H1 (cell line): ENCODE measurements around the gene CNGA2. TPM values are rescaled to one million over a fixed set of nuclear protein-coding genes. Genes with fewer than 3 reads are reported as not detected.

Source experiments
- CTCF ChIA-PET: fragments of 300-600 bp; sonication (Branson Sonifier 250); formaldehyde crosslinking; loops from one replicate; lab custom pipeline; 2021; ENCODE audit not compliant: partially characterized antibody; lab: Charles Lee
- POLR2A ChIA-PET: fragments of 300-600 bp; sonication (Branson Sonifier 250); formaldehyde crosslinking; loops from one replicate; lab custom pipeline; 2021; ENCODE audit warnings: inconsistent platforms; ENCODE audit not compliant: partially characterized antibody; lab: Charles Lee
- DNase-seq, 2 experiments: peaks; one replicate each; pipeline versions ENCODE4 v3.0.0 to v3.0.0-alpha.2; 2010 to 2022; ENCODE audit warnings: low spot score in 2 of 2, low read depth in 1 of 2, mixed read lengths in 1 of 2
- FAIRE-seq: peaks from 2 replicates; lab custom pipeline; 2011; peaks lifted over from hg19 to GRCh38; lab: Jason Lieb, UNC
- H2AFZ ChIP-seq: 2 replicates; pipeline ENCODE4 v1.8.1; 2012; ENCODE audit warnings: low read length, inconsistent platforms
- H2AK5ac ChIP-seq: 2 replicates; pipeline ENCODE4 v1.6.1; 2013; ENCODE audit warnings: low read depth, low read length
- H2BK120ac ChIP-seq: replicated peaks from 2 replicates; pipeline ENCODE3; 2013; ENCODE audit warnings: low read depth, low read length, inconsistent platforms
- H2BK12ac ChIP-seq: 2 replicates; pipeline ENCODE4 v1.6.1; 2013; ENCODE audit warnings: low read depth, low read length
- H2BK15ac ChIP-seq: 2 replicates; pipeline ENCODE4 v1.6.1; 2013; ENCODE audit warnings: low read length
- H2BK20ac ChIP-seq: 2 replicates; pipeline ENCODE4 v1.6.1; 2013; ENCODE audit warnings: low read length
- H2BK5ac ChIP-seq: 2 replicates; pipeline ENCODE4 v1.6.1; 2013; ENCODE audit warnings: low read depth, low read length
- H3K14ac ChIP-seq: 2 replicates; pipeline ENCODE4 v1.6.1; 2013; ENCODE audit warnings: inconsistent platforms; ENCODE audit not compliant: insufficient read length
- H3K18ac ChIP-seq: 2 replicates; pipeline ENCODE4 v1.6.1; 2013; ENCODE audit warnings: low read length; ENCODE audit errors: extremely low read depth
- H3K23ac ChIP-seq: 2 replicates; pipeline ENCODE4 v1.6.1; 2013; ENCODE audit warnings: inconsistent platforms; ENCODE audit not compliant: insufficient read length
- H3K23me2 ChIP-seq: 2 replicates; pipeline ENCODE4 v1.6.1; 2013; ENCODE audit warnings: low read depth, low read length
- H3K27ac ChIP-seq: 2 replicates; pipeline ENCODE4 v1.6.1; 2011; ENCODE audit warnings: low read depth, low read length, inconsistent platforms
- H3K27me3 ChIP-seq, 4 experiments: replicated peaks in 1 of 4; 1 replicate in 1 of 4; 2 replicates in 3 of 4; pipeline versions ENCODE4 v1.6.1 to v1.8.1; 2011 to 2013; ENCODE audit warnings: low read length in 3 of 4, mild to moderate bottlenecking in 3 of 4, inconsistent platforms in 2 of 4, mixed read lengths in 2 of 4, moderate library complexity in 1 of 4; ENCODE audit not compliant: control insufficient read depth in 3 of 4, insufficient read depth in 3 of 4; ENCODE audit errors: extremely low read depth in 1 of 4
- H3K36me3 ChIP-seq, 4 experiments: 2 replicates each; pipeline versions ENCODE4 v1.6.1 to v1.8.1; 2011 to 2013; ENCODE audit warnings: mild to moderate bottlenecking in 4 of 4, low read length in 3 of 4, moderate library complexity in 2 of 4, control low read depth in 1 of 4, inconsistent platforms in 1 of 4; ENCODE audit not compliant: insufficient read depth in 4 of 4, control insufficient read depth in 2 of 4
- H3K4ac ChIP-seq: replicated peaks from 2 replicates; pipeline ENCODE3; 2013; ENCODE audit warnings: low read length, low read depth, mixed read lengths, inconsistent platforms; ENCODE audit not compliant: insufficient read length
- H3K4me1 ChIP-seq, 4 experiments: replicated peaks in 1 of 4; 1 replicate in 1 of 4; 2 replicates in 3 of 4; pipeline versions ENCODE4 v1.6.1 to v1.8.1; 2011 to 2013; ENCODE audit warnings: low read length in 3 of 4, inconsistent platforms in 2 of 4, mixed read lengths in 1 of 4; ENCODE audit not compliant: insufficient read depth in 4 of 4, control insufficient read depth in 3 of 4
- H3K4me2 ChIP-seq, 2 experiments: 2 replicates each; pipeline versions ENCODE4 v1.6.1 to v1.8.1; 2011 to 2013; ENCODE audit warnings: low read depth in 2 of 2, low read length in 2 of 2, control low read depth in 1 of 2, inconsistent platforms in 1 of 2, mild to moderate bottlenecking in 1 of 2; ENCODE audit not compliant: insufficient read depth in 1 of 2
- H3K4me3 ChIP-seq, 4 experiments: fragments of 200-600, 300-600 bp in 1 of 4; sonication (generic), shearing (Covaris generic), sonication (Bioruptor Twin) in 1 of 4; 2 replicates each; pipeline versions ENCODE4 v1.5.1 to v1.8.1; 2011 to 2016; ENCODE audit warnings: low read length in 4 of 4, low read depth in 3 of 4, control low read depth in 2 of 4, inconsistent platforms in 2 of 4, mild to moderate bottlenecking in 2 of 4, mixed read lengths in 1 of 4, moderate library complexity in 1 of 4; ENCODE audit not compliant: insufficient read depth in 2 of 4; ENCODE audit errors: extremely low read depth in 1 of 4
- H3K56ac ChIP-seq: replicated peaks from 2 replicates; pipeline ENCODE3; 2013; ENCODE audit warnings: low read depth, mild to moderate bottlenecking, mixed read lengths, low read length, inconsistent platforms; ENCODE audit not compliant: insufficient read length
- H3K79me1 ChIP-seq: 2 replicates; pipeline ENCODE4 v1.6.1; 2013; ENCODE audit warnings: low read depth, low read length, control low read depth
- H3K79me2 ChIP-seq, 2 experiments: 2 replicates each; pipeline versions ENCODE4 v1.6.1 to v1.8.1; 2012 to 2013; ENCODE audit warnings: low read length in 2 of 2, mild to moderate bottlenecking in 2 of 2, inconsistent platforms in 1 of 2; ENCODE audit not compliant: insufficient read depth in 2 of 2, control insufficient read depth in 1 of 2
- H3K9ac ChIP-seq, 4 experiments: replicated peaks in 1 of 4; 1 replicate in 1 of 4; 2 replicates in 3 of 4; pipeline versions ENCODE4 v1.6.1 to v1.8.1; 2011 to 2013; ENCODE audit warnings: low read depth in 3 of 4, low read length in 3 of 4, control low read depth in 2 of 4, mild to moderate bottlenecking in 2 of 4, moderate library complexity in 2 of 4, inconsistent platforms in 1 of 4; ENCODE audit errors: extremely low read depth in 1 of 4
- H3K9me3 ChIP-seq, 2 experiments: 2 replicates each; pipeline versions ENCODE4 v1.6.1 to v1.8.1; 2012 to 2013; ENCODE audit warnings: mild to moderate bottlenecking in 2 of 2, moderate library complexity in 2 of 2, control low read depth in 1 of 2, inconsistent platforms in 1 of 2, low read depth in 1 of 2, low read length in 1 of 2, mixed read lengths in 1 of 2; ENCODE audit not compliant: insufficient read depth in 2 of 2
- H4K20me1 ChIP-seq, 2 experiments: replicated peaks in 1 of 2; 2 replicates each; pipeline versions ENCODE3 to v1.8.1; 2011 to 2013; ENCODE audit warnings: inconsistent platforms in 2 of 2, low read length in 2 of 2, mild to moderate bottlenecking in 1 of 2; ENCODE audit not compliant: insufficient read depth in 2 of 2, control insufficient read depth in 1 of 2
- H4K5ac ChIP-seq: 2 replicates; pipeline ENCODE4 v1.6.1; 2013; ENCODE audit warnings: low read length, low read depth, mixed read lengths, inconsistent platforms; ENCODE audit not compliant: insufficient read length
- H4K8ac ChIP-seq: 2 replicates; pipeline ENCODE4 v1.8.0; 2013; ENCODE audit warnings: mild to moderate bottlenecking, moderate library complexity, low read length, inconsistent platforms; ENCODE audit not compliant: insufficient read depth; ENCODE audit errors: extremely low read depth
- H4K91ac ChIP-seq: replicated peaks from 2 replicates; pipeline ENCODE3; 2013; ENCODE audit warnings: low read length, mixed read lengths, inconsistent platforms; ENCODE audit not compliant: insufficient read length
- GABPA ChIP-seq: IDR thresholded peaks from 2 replicates; pipeline ENCODE4 v1.6.1; 2011; ENCODE audit warnings: mild to moderate bottlenecking, low read length, moderate library complexity, borderline replicate concordance; ENCODE audit not compliant: insufficient read depth
- HDAC2 ChIP-seq, 2 experiments: fragments of 300-600 bp in 1 of 2; sonication (generic) in 1 of 2; IDR thresholded peaks; 2 replicates each; pipeline ENCODE4 v1.6.1; 2011 to 2012; ENCODE audit warnings: low read depth in 2 of 2, low read length in 2 of 2, mild to moderate bottlenecking in 2 of 2, moderate library complexity in 2 of 2, borderline replicate concordance in 1 of 2, inconsistent platforms in 1 of 2
- WGBS, 2 experiments: shearing (Covaris generic) in 1 of 2; methylation state at CpG; one replicate each; pipeline versions ENCODE4 v1.1.6 to v1.1.7; 2013 to 2015; ENCODE audit warnings: low lambda C conversion rate in 2 of 2, mixed read lengths in 2 of 2, inconsistent platforms in 1 of 2, low coverage in 1 of 2, missing lambda C conversion rate in 1 of 2; ENCODE audit not compliant: insufficient replicate concordance in 2 of 2, insufficient coverage in 1 of 2, insufficient read length in 1 of 2; ENCODE audit errors: extremely low coverage in 1 of 2, missing lambda C conversion rate in 1 of 2; 5-methylcytosine and 5-hydroxymethylcytosine counted together
- long read RNA-seq, 2 experiments: library from RNA in 1 of 2; library from capped mRNA in 1 of 2; stranded (forward); transcript quantifications; one replicate each; pipeline ENCODE4 v2.0.0, GENCODE V29; 2021; ENCODE audit warnings: inconsistent platforms in 1 of 2
- polyA minus RNA-seq, 3 experiments: library from RNA; depleted of rRNA, polyadenylated mRNA; stranded (reverse); fragments of >200 nt; gene quantifications; 1 replicate in 2 of 3; 2 replicates in 1 of 3; pipeline ENCODE4 v1.2.3, GENCODE V29; 2011
- polyA plus RNA-seq, 7 experiments: library from polyadenylated mRNA; depleted of rRNA in 3 of 7; stranded (reverse) in 5 of 7; unstranded in 2 of 7; fragments of >200 nt in 5 of 7; fragments of 200-250 nt in 2 of 7; gene quantifications; 1 replicate in 5 of 7; 2 replicates in 1 of 7; 4 replicates in 1 of 7; pipeline versions ENCODE4 v1.2.1 to v1.2.3, GENCODE V29; 2011 to 2013; ENCODE audit warnings: missing spikeins in 2 of 7, mixed read lengths in 2 of 7
- total RNA-seq: library from RNA; stranded (reverse); fragmentation: NEBNext Ultra II Directional; extraction: Animal tissue kit (Norgen Biotek cat#: 25700); gene quantifications from 2 replicates; pipeline ENCODE4 v1.2.1, GENCODE V29; 2021

CNGA2 gene
- total RNA-seq, result not detected in 2 replicates
- not detected in 2 replicates for polyA plus RNA-seq (2011; rRNA removed)
- not detected for polyA plus RNA-seq (2011; cell fraction: cytosol; rRNA removed)
- not detected for polyA plus RNA-seq (2011; cell fraction: nucleus; rRNA removed)
- polyA plus RNA-seq (2012, experiment 1 of 2), result not detected in 4 replicates
- polyA plus RNA-seq (2012, experiment 2 of 2), result not detected
- not detected for polyA plus RNA-seq (2013, experiment 1 of 2)
- not detected for polyA plus RNA-seq (2013, experiment 2 of 2)
- polyA minus RNA-seq (2011; rRNA and poly(A)+ RNA removed), result not detected in 2 replicates
- polyA minus RNA-seq (2011; cell fraction: cytosol; rRNA and poly(A)+ RNA removed), result not detected
- not detected for polyA minus RNA-seq (2011; cell fraction: nucleus; rRNA and poly(A)+ RNA removed)
- long read RNA-seq, experiment 1, result 0 reads
- long read RNA-seq, experiment 2, result 0 reads

GRCh38 chrX:151734446-151734845, at the start of gene CNGA2:
TSS of gene CNGA2 (plus strand) at chrX:151734746. CDS start at chrX:151738484, 3,738 bp downstream.
- H3K4me3 ChIP-seq, result no peak within 1 kb of the TSS
- H3K4me1 ChIP-seq, result no peaks in the 10 kb centered on the region
- 86% methylated on average over 4 of the region's 4 CpGs; no CpG with 5 or more reads in 1 of the 2 experiments for WGBS, 2 experiments
- H3K14ac ChIP-seq, result no peak within 1 kb of the TSS
- no peak within 1 kb of the TSS for H4K91ac ChIP-seq
- no peak within 1 kb of the TSS for H2BK15ac ChIP-seq
- no peak within 1 kb of the TSS for H3K23ac ChIP-seq
- no peak within 1 kb of the TSS for H2AFZ ChIP-seq
- H4K20me1 ChIP-seq, result no peaks in the 10 kb centered on the region
- H4K5ac ChIP-seq, result no peak within 1 kb of the TSS
- H2BK20ac ChIP-seq, result no peak within 1 kb of the TSS
- POLR2A ChIA-PET, result no interaction called here
- no peak for DNase-seq
- no peaks in the 10 kb centered on the region for H3K79me2 ChIP-seq
- TF ChIP-seq GABPA (no peak), HDAC2 (IDR thresholded peaks at IDR 0.05; ENCODE audit: borderline replicate concordance in 1 of 2, low read depth in 2 of 2, low read length in 2 of 2) (no peak)
- TF ChIP-seq, all 59 proteins: peak for 0
- Histone ChIP-seq H3K4ac (no peak within 1 kb of the TSS), H3K36me3 (no peaks in the 10 kb centered on the region), H4K8ac (no peak within 1 kb of the TSS), H3K18ac (no peak within 1 kb of the TSS), H2AK5ac (no peak within 1 kb of the TSS), H3K4me2 (no peak within 1 kb of the TSS), H3K9me3 (no peaks in the 10 kb centered on the region), H3K27ac (no peak within 1 kb of the TSS), H3K23me2 (no peaks in the 10 kb centered on the region), H2BK12ac (no peak within 1 kb of the TSS), H2BK5ac (no peak within 1 kb of the TSS), H3K56ac (no peak within 1 kb of the TSS), H3K79me1 (no peaks in the 10 kb centered on the region), H2BK120ac (no peak within 1 kb of the TSS), H3K27me3 (no peaks in the 10 kb centered on the region), H3K9ac (no peak within 1 kb of the TSS)
- no peak for FAIRE-seq
- CTCF ChIA-PET, result interaction anchor here (0.8 kb wide), 1 partner anchor 40 kb away, joined by 3 read pairs; no protein-coding TSS in a partner anchor
